Activated naive CD4-positive, alpha-beta T cell treated with anti-CD3 and anti-CD28 coated beads, Interleukin-2, amount 10 ng/mL, durations not matched to agents 7 days and 5 days (primary cell): ENCODE data around the gene NAT8L.

ENCODE experiments used
- CTCF ChIA-PET: fragments of 350-600 bp; sonication (Branson Sonifier 250); formaldehyde crosslinking; loops from one replicate; lab custom pipeline; 2021; ENCODE audit warnings: antibody characterized with exemption; lab: Charles Lee
- DNase-seq: peaks from one replicate; pipeline ENCODE4 v3.0.0-alpha.2; 2020
- H3K27ac Mint-ChIP-seq: one replicate; pipeline ENCODE4 v1.8.0; 2021; ENCODE audit warnings: mild to moderate bottlenecking, moderate library complexity, mixed read lengths
- H3K27me3 Mint-ChIP-seq: one replicate; pipeline ENCODE4 v1.8.0; 2021; ENCODE audit warnings: mild to moderate bottlenecking, mixed read lengths
- H3K36me3 Mint-ChIP-seq: one replicate; pipeline ENCODE4 v1.8.0; 2021; ENCODE audit warnings: mixed read lengths
- H3K4me1 Mint-ChIP-seq: one replicate; pipeline ENCODE4 v1.8.0; 2021; ENCODE audit warnings: mixed read lengths
- H3K4me3 Mint-ChIP-seq: one replicate; pipeline ENCODE4 v1.8.0; 2021; ENCODE audit warnings: mild to moderate bottlenecking, moderate library complexity, mixed read lengths
- H3K9me3 Mint-ChIP-seq: one replicate; pipeline ENCODE4 v1.8.0; 2021; ENCODE audit warnings: mixed read lengths

Gene NAT8L

GRCh38 chr4:2082118-2082517 lies 23.0 kb downstream of the NAT8L start:
- Mint-ChIP-seq H3K4me3 (no peak overlapping the region), H3K36me3 (no peaks in the 10 kb centered on the region), H3K9me3 (no peaks in the 10 kb centered on the region), H3K4me1 (no peaks in the 10 kb centered on the region), H3K27ac (no peak overlapping the region), H3K27me3 (peaks cover 30% of the 10 kb centered on the region)
- CTCF ChIA-PET, result no interaction called here
- peak; percentile 12 for DNase-seq

- no peaks in the 10 kb centered on the region for H3K36me3 Mint-ChIP-seq
- H3K27ac Mint-ChIP-seq, result no peak overlapping the region
- no peaks in the 10 kb centered on the region for H3K9me3 Mint-ChIP-seq
- DNase-seq, result no peak
- no peaks in the 10 kb centered on the region for H3K4me1 Mint-ChIP-seq
- H3K27me3 Mint-ChIP-seq, result peaks cover 30% of the 10 kb centered on the region
- CTCF ChIA-PET, result no interaction called here
- no peak overlapping the region for H3K4me3 Mint-ChIP-seq
These were observed 23.5 kb downstream of the NAT8L start for GRCh38 chr4:2082627-2083026.

- H3K9me3 Mint-ChIP-seq, result no peaks in the 10 kb centered on the region
- CTCF ChIA-PET, result no interaction called here
- no peaks in the 10 kb centered on the region for H3K36me3 Mint-ChIP-seq
- no peak overlapping the region for H3K27ac Mint-ChIP-seq
- peak; percentile 11 for DNase-seq
- no peak overlapping the region for H3K4me3 Mint-ChIP-seq
- peaks cover 30% of the 10 kb centered on the region for H3K27me3 Mint-ChIP-seq
- H3K4me1 Mint-ChIP-seq, result no peaks in the 10 kb centered on the region
These were observed 24.1 kb downstream of the NAT8L start for GRCh38 chr4:2083116-2083825.

- CTCF ChIA-PET, result interaction anchor here (1.8 kb wide), 1 partner anchor 133 kb away, joined by 3 read pairs; no protein-coding TSS in a partner anchor
These were observed 24.7 kb downstream of the NAT8L start for GRCh38 chr4:2083826-2084160.

GRCh38 chr4:2084316-2084715 lies 25.2 kb downstream of the NAT8L start:
- H3K27ac Mint-ChIP-seq, result no peak overlapping the region
- no peak overlapping the region for H3K4me3 Mint-ChIP-seq
- peaks cover 30% of the 10 kb centered on the region for H3K27me3 Mint-ChIP-seq

More at GRCh38 chr4:2083826-2084160, 24.7 kb downstream of the NAT8L start:
- H3K9me3 Mint-ChIP-seq, result no peaks in the 10 kb centered on the region
- H3K4me1 Mint-ChIP-seq, result no peaks in the 10 kb centered on the region
- H3K27ac Mint-ChIP-seq, result no peak overlapping the region
- DNase-seq, result peak; percentile 13
- peaks cover 30% of the 10 kb centered on the region for H3K27me3 Mint-ChIP-seq
- no peaks in the 10 kb centered on the region for H3K36me3 Mint-ChIP-seq
- H3K4me3 Mint-ChIP-seq, result no peak overlapping the region

GRCh38 chr4:2085496-2085901 lies 26.4 kb downstream of the NAT8L start:
- peaks cover 34% of the 10 kb centered on the region for H3K27me3 Mint-ChIP-seq
- CTCF ChIA-PET, result interaction anchor here (1.8 kb wide), 1 partner anchor 131 kb away, joined by 3 read pairs; no protein-coding TSS in a partner anchor
- no peaks in the 10 kb centered on the region for H3K36me3 Mint-ChIP-seq
- H3K27ac Mint-ChIP-seq, result no peak overlapping the region
- H3K4me1 Mint-ChIP-seq, result no peaks in the 10 kb centered on the region
- no peak for DNase-seq
- no peak overlapping the region for H3K4me3 Mint-ChIP-seq
- H3K9me3 Mint-ChIP-seq, result no peaks in the 10 kb centered on the region

More at GRCh38 chr4:2084316-2084715, 25.2 kb downstream of the NAT8L start:
- H3K9me3 Mint-ChIP-seq, result no peaks in the 10 kb centered on the region
- no peaks in the 10 kb centered on the region for H3K4me1 Mint-ChIP-seq
- H3K36me3 Mint-ChIP-seq, result no peaks in the 10 kb centered on the region
- DNase-seq, result no peak
- CTCF ChIA-PET, result interaction anchor here (1.8 kb wide), 1 partner anchor 133 kb away, joined by 3 read pairs; no protein-coding TSS in a partner anchor

- peaks cover 36% of the 10 kb centered on the region for H3K27me3 Mint-ChIP-seq
- no peak overlapping the region for H3K27ac Mint-ChIP-seq
- no peaks in the 10 kb centered on the region for H3K36me3 Mint-ChIP-seq
- H3K9me3 Mint-ChIP-seq, result no peaks in the 10 kb centered on the region
- no peak overlapping the region for H3K4me3 Mint-ChIP-seq
- no peak for DNase-seq
- CTCF ChIA-PET, result interaction anchor here (0.6 kb wide), 1 partner anchor 355 kb away, joined by 3 read pairs; no protein-coding TSS in a partner anchor
- no peaks in the 10 kb centered on the region for H3K4me1 Mint-ChIP-seq
These were observed 28.0 kb downstream of the NAT8L start for GRCh38 chr4:2087170-2087569.

GRCh38 chr4:2089222-2089621 lies 30.1 kb downstream of the NAT8L start:
- no peaks in the 10 kb centered on the region for H3K36me3 Mint-ChIP-seq
- CTCF ChIA-PET, result no interaction called here
- no peak overlapping the region for H3K27ac Mint-ChIP-seq
- peaks cover 32% of the 10 kb centered on the region for H3K27me3 Mint-ChIP-seq
- H3K9me3 Mint-ChIP-seq, result no peaks in the 10 kb centered on the region
- H3K4me1 Mint-ChIP-seq, result no peaks in the 10 kb centered on the region
- DNase-seq, result no peak
- H3K4me3 Mint-ChIP-seq, result no peak overlapping the region

- Mint-ChIP-seq H3K9me3 (no peaks in the 10 kb centered on the region), H3K36me3 (no peaks in the 10 kb centered on the region), H3K27me3 (peaks cover 27% of the 10 kb centered on the region), H3K27ac (no peak overlapping the region), H3K4me3 (no peak overlapping the region), H3K4me1 (no peaks in the 10 kb centered on the region)
- no peak for DNase-seq
- CTCF ChIA-PET, result no interaction called here
These were observed 31.5 kb downstream of the NAT8L start for GRCh38 chr4:2090642-2091041.

GRCh38 chr4:2091990-2092668 lies 33.0 kb downstream of the NAT8L start:
- Mint-ChIP-seq H3K4me3 (no peak overlapping the region), H3K27me3 (peaks cover 22% of the 10 kb centered on the region), H3K9me3 (peaks cover 9% of the 10 kb centered on the region), H3K27ac (no peak overlapping the region), H3K4me1 (no peaks in the 10 kb centered on the region), H3K36me3 (peaks cover 2% of the 10 kb centered on the region)
- CTCF ChIA-PET, result no interaction called here
- DNase-seq, result no peak

GRCh38 chr4:2092669-2093053 lies 33.5 kb downstream of the NAT8L start:
- peaks cover 2% of the 10 kb centered on the region for H3K36me3 Mint-ChIP-seq
- DNase-seq, result no peak
- peaks cover 9% of the 10 kb centered on the region for H3K9me3 Mint-ChIP-seq
- H3K27ac Mint-ChIP-seq, result no peak overlapping the region
- CTCF ChIA-PET, result interaction anchor here (0.8 kb wide), 1 partner anchor 60 kb away, joined by 3 read pairs; no protein-coding TSS in a partner anchor
- no peaks in the 10 kb centered on the region for H3K4me1 Mint-ChIP-seq
- H3K4me3 Mint-ChIP-seq, result no peak overlapping the region
- peaks cover 22% of the 10 kb centered on the region for H3K27me3 Mint-ChIP-seq

GRCh38 chr4:2093265-2093664 lies 34.1 kb downstream of the NAT8L start:
- H3K27ac Mint-ChIP-seq, result no peak overlapping the region
- CTCF ChIA-PET, result interaction anchor here (0.8 kb wide), 1 partner anchor 59 kb away, joined by 3 read pairs; no protein-coding TSS in a partner anchor

GRCh38 chr4:2094545-2094944 lies 35.4 kb downstream of the NAT8L start:
- H3K27me3 Mint-ChIP-seq, result peaks cover 27% of the 10 kb centered on the region
- no peak overlapping the region for H3K27ac Mint-ChIP-seq

More at GRCh38 chr4:2093265-2093664, 34.1 kb downstream of the NAT8L start:
- H3K4me1 Mint-ChIP-seq, result no peaks in the 10 kb centered on the region
- peaks cover 22% of the 10 kb centered on the region for H3K27me3 Mint-ChIP-seq
- H3K4me3 Mint-ChIP-seq, result no peak overlapping the region
- DNase-seq, result peak; percentile 10
- H3K9me3 Mint-ChIP-seq, result peaks cover 9% of the 10 kb centered on the region
- H3K36me3 Mint-ChIP-seq, result peaks cover 2% of the 10 kb centered on the region

GRCh38 chr4:2095236-2096072 lies 36.3 kb downstream of the NAT8L start:
- H3K27ac Mint-ChIP-seq, result no peak overlapping the region
- H3K9me3 Mint-ChIP-seq, result peaks cover 9% of the 10 kb centered on the region
- H3K4me3 Mint-ChIP-seq, result no peak overlapping the region
- peaks cover 2% of the 10 kb centered on the region for H3K36me3 Mint-ChIP-seq
- H3K4me1 Mint-ChIP-seq, result no peaks in the 10 kb centered on the region
- peak; percentile 12 for DNase-seq
- peaks cover 26% of the 10 kb centered on the region for H3K27me3 Mint-ChIP-seq
- CTCF ChIA-PET, result no interaction called here

More at GRCh38 chr4:2094545-2094944, 35.4 kb downstream of the NAT8L start:
- DNase-seq, result no peak
- Mint-ChIP-seq H3K9me3 (peaks cover 9% of the 10 kb centered on the region), H3K4me3 (no peak overlapping the region), H3K4me1 (no peaks in the 10 kb centered on the region), H3K36me3 (peaks cover 2% of the 10 kb centered on the region)
- CTCF ChIA-PET, result no interaction called here
